Measurements from ENCODE around the gene PPAT.
"Not testable (repeated sequence)": the region's sequence is repeated elsewhere in the genome, so short reads cannot be mapped to it uniquely, and the experiment has no call there.

The PPAT gene

DNA sequence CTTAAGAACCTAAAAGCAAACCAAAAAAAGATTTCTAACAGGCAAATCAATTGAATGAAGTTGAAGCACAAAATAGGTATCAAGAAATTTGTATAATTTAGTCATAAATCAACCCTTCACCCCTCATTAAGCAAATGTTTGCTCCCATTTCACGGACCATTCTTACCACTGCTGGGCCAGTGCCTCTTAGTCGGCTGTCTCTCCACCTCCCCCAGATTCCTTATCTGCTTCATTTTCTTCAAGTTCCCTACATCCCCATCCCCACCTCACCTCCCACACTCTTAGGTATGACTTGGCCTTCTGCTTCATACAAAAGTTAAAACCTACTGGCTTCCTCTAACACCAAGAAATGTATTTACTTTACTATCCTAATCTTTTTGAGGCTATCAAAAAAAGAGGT, 60.0 kb downstream of the PPAT start:
- DNase-seq (ENCODE audit: low spot score) = no peak

DNA sequence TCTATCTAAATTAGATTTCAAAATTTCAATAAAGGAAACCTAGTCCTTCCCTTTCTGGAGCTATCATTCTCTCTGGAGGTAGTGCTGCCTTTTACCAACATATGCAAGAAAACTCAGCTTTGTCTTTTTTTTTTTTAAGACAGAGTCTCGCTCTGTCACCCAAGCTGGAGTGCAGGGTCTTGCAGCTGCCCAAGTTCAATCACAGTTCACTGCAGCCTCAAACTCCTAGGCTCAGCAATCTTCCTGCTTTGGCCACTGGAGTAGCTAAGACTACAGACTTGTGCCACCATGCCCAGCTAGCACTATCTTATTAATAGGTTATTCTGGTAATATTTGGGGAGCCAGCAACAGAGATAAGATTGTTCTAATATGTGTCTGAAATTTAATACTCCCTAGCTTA, 60.5 kb downstream of the PPAT start:
- no peak for DNase-seq (ENCODE audit: low spot score)

DNA sequence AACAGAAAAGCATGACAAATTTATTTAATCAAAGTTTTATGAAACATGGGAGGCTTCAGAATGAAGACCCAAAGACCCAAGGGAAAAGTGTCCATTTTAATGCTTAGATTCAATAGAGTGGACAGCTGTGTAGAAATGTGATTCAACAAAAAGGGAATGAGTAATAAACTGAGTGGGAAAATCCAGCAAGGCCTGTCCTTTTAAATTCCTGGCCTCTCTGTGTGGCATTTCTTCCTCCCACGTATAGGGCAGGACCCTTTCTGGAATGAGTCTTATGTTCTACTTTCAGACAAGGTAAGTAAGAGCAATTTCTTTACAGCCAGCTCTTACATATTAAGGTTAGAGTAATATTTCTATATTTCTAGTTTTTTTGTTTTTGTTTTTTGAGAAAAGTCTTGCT, 62.6 kb downstream of the PPAT start:
- DNase-seq (ENCODE audit: low spot score) = no peak

DNA sequence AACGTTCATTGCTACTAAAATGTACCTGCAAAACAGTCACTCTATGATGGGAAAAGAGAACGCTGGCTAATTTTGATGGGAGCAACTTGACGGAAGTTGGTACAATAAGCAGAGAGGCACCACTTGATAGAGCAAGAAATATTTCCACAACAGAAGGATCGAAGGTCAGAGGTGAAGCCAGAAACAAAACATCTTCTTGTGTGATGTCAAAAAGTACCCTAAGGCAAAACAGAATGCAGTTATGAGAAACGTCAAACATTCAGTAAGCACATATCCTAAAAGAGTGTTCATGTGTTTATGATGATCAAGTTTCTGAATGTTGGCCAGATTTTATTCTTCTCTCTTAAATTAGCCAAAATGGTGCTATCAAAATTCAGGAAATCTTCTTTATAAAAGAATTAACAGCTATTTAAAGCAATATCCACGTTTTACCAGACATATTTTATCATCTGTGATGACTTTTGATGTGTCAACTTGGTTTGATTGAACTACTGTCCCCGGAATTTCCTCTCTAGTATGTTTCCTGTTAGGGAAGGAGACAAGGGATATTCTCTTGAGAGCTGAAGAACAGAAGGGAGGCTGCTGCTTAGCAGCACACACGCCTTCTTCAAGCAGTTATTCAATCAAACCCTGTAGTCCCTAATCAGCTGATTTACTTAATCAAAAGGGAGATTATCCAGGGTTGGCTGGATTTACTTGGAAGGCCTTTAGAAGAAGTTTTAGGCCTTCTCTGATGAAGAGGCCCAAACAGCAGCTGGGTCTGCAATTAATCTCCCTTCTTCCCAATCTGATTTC, 63.8 kb downstream of the PPAT start:
- no peak for DNase-seq (ENCODE audit: low spot score)

DNA sequence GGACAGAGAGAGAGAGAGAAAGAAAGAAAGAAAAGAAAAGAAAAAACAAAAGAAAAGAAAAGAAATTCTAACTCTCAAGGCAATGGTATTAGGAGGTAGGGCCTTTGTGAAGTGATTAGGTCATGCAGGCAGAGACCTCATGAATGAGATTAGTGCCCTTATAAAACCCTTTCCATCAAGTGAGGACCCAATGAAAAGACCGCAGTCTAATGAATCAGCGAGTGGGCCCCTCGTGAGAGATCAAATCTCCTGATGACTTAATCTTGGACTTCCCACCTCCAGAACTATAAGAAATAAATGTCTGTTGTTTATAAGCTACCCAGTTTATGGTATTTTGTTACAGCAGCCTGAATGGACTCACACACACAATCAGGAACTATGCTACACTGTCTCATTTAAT, 65.0 kb downstream of the PPAT start:
- no peak for DNase-seq (ENCODE audit: low spot score)

DNA sequence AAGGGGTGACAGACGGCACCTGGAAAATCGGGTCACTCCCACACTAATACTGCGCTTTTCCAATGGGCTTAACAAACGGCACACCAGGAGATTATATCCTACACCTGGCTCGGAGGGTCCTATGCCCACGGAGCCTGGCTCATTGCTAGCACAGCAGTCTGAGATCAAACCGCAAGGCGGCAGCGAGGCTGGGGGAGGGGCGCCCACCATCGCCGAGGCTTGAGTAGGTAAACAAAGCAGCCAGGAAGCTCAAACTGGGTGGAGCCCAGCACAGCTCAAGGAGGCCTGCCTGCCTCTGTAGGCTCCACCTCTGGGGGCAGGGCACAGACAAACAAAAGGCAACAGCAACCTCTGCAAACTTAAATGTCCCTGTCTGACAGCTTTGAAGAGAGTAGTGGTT, 72.4 kb downstream of the PPAT start:
- not testable (repeated sequence) for DNase-seq (ENCODE audit: low spot score)

DNA sequence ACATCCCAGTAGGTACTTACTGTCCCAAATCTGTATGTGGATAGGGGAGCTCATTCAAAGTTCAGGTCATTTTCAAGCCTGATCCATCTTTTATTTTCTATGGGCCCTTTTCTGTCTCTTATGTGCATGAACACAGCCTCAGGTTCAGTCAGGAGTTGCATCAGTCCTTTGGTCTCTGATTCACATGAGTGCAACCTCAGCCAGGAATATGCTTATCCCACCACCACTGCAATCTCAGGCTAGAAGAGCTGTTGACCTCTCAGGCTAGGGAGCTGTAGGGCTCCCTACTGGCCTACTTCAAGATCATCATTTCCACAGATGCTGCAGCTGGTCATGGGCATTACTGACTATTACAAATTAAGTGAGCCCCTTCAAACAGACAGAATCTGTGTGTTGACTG, 75.3 kb downstream of the PPAT start:
- no peak for DNase-seq (ENCODE audit: low spot score)

DNA sequence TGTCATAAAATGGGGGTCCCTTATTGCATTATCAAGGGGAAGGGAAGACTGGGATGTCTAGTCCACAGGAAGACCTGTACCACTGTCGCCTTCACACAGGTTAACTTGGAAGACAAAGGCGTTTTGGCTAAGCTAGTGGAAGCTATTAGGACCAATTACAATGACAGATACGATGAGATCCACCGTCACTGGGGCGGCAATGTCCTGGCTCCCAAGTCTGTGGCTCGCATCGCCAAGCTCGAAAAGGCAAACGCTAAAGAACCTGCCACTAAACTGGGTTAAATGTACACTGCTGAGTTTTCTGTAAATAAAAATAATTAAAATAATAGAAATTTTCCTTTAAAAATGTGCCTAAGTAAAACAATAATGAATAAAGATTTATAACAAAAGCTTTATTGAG, 78.8 kb downstream of the PPAT start:
- DNase-seq (ENCODE audit: low spot score) = no peak

DNA sequence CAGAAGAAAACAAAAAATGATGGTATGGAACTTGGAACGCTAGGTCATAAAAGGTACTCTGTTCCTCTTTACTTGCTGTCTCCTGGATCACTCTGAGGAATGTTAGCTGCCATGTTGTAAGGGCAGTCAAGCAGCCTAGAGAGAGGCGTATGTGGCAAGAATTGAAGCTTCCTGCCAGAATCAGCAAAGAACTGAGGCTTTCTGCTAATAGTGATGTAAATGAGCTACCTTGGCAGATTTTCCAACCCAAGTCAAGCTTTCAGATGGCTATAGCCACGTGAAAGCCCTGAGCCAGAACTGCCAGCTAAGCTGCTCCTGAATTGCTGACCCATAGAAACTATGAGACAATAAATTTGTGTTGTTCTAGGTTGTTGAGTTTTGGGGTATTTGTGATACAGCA, 86.8 kb downstream of the PPAT start:
- DNase-seq (ENCODE audit: low spot score) = no peak

DNA sequence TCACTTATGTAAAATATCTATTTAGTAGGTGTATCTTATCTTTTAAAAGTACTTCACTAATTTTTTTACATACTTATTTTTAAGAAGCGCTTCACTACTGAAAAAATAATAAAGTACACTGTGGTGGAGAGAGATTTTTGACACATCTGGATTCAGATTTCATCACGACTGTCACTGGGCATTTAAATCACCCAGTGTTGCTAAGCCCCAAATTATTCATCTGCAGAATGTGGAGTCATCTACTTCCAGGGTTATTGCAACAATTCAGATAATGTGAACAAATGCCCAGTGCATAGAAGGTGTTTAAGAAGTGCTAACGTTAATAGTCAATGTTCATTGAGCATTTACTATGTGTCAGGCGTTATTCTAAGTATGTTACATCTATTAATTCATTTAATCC, 90.0 kb downstream of the PPAT start:
- no peak for DNase-seq (ENCODE audit: low spot score)
